GM19395 (cell line): Measurements from ENCODE around the gene DQX1.
"Not testable (repeated sequence)": the region's sequence is repeated elsewhere in the genome, so short reads cannot be mapped to it uniquely, and the experiment has no call there.

Experiments used
- ATAC-seq: cut with Tn5 transposase; IDR thresholded peaks from one replicate; pipeline ENCODE4 v1.9.1; 2021; ENCODE audit warnings: mild to moderate bottlenecking, moderate library complexity; ENCODE audit not compliant: unreplicated experiment

DQX1 gene

DNA sequence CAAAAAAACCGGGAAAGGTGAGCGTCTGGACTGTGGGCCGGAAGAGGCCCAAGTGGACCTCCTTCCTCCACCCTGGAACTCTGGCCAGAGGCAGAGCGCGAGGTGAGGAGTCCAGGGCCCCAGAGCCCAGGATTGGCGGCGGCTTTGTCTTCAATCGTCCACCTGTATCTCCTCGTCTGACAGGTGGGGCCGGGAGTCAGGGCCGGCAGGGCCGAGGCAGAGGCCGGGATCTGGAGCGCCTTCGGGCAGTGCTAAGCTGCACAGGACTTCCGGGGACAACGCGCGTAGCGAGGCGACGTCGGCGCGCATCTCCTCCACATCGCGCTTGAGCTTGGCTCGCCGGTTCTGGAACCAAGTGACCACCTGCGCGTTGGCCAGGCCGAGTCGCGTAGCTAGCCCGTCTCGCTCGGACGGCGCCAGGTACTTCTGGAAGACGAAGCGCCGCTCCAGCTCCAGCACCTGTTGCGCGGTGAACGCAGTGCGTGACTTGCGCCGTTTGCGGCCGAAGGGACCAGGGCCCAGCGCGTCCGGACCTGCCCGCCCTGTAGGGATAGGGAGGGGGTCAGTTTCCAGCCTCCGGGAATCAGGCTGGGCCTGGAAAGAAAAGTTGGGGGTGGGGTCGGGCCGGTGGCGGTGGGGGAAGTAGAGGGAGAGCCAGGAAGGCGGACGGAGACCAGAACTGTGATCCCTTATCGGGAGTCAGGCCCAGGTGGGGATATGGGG is 28.1 kb downstream of the DQX1 start:
- no peak for ATAC-seq

DNA sequence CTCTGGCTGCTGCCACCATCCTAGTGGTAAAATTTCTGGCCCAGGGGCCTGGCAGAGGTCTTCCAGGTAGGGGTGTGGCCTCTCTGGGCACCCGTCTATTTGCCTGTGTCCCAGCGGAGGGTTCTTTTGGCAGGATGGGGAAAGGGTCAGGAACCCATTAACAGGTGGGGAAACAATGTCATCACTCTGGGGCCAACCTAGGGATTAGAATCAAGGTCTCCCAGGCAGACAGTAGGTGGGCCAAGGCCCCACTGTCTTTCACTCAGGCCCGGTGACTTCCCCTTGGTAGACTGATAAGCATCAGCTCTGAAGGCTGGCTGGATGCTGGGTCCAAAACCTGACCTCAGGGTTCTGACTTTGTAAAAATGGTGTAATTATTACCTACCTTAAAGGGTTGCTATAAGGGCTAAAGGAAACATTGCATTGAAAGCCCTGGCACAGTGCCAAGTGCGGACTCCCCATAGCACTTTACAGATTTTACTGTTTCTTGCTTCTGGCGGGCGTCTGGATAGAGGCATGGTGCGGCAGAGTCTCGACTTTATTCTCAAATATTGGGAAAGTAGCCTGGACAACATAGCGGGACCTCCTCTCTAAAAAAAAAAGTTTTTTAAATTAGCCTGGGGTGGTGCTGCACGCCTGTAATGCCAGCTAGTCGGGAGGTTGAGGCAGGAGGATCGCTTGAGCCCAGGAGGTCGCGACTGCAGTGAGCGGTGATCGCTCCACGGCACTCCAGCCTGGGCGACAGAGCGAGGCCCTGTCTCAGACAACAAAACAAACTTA is 28.8 kb downstream of the DQX1 start:
- ATAC-seq = no peak

GRCh38 chr2:74495440-74495839 is 30.6 kb downstream of the DQX1 start:
- ATAC-seq = no peak

- ATAC-seq = no peak
Observed at GRCh38 chr2:74493546-74493945, 32.5 kb downstream of the DQX1 start.

DNA sequence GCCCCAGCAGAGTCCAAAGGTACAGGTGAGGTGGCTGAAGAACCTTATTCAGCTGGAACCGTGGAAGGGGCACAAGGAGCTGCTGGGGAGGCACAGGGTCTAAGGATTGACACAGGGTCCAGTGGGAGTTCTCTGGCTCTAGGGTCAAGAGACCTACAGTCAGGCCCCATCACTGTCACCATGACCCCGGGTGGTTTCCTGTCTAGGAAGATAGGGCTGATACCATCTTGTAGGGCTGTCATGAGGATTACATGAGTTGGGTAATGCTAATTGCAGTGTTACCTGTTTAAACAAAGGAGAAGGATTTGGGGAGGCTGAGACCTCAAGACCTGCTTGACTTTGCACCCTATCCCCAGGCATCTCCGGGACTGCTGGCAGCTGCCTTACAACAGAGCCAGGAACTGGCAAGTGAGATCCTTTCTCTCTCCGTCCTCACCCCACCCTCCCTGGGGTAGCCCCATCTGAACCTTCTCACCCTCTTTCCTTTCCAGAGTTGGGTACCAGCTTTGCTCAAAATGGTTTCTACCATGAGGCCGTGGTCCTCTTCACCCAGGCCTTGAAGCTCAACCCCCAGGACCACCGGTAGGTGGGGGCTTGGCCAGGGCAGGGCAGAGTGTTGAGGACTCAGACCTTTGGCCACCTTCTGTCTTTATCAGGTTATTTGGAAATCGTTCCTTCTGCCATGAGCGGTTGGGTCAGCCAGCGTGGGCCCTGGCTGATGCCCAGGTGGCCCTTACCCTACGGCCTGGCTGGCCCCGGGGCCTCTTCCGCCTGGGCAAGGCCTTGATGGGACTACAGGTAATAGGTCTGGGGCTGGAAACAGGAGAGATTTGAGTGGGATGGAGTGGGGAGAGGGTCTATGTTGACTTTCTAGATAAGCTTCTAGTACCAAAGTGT is 34.1 kb downstream of the DQX1 start:
- no peak for ATAC-seq

DNA sequence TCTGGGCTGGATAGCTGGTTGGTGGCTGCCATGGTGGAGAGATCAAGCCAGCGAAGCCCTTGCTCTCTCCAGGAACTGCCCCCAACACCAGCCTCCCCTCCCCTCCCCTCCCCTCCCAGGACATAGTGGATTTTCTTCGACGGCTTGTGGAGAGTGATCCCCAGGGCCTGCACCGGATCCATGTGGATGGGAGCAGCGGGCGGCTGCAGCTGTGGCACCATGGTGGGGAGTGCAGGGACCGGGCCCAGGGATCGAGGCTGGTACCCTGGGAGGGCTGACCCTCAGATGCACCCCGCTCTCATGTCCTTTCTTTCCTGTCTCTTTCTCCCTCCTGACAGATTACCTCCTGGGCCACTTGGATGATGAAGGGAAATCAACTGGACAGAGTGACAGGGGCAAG is 36.1 kb downstream of the DQX1 start:
- no peak for ATAC-seq

GRCh38 chr2:74488643-74489481 is 37.2 kb downstream of the DQX1 start:
- no peak for ATAC-seq

GRCh38 chr2:74486141-74486540 is 39.9 kb downstream of the DQX1 start:
- ATAC-seq = no peak

GRCh38 chr2:74483675-74484164 is 42.3 kb downstream of the DQX1 start:
- not testable (repeated sequence) for ATAC-seq

DNA sequence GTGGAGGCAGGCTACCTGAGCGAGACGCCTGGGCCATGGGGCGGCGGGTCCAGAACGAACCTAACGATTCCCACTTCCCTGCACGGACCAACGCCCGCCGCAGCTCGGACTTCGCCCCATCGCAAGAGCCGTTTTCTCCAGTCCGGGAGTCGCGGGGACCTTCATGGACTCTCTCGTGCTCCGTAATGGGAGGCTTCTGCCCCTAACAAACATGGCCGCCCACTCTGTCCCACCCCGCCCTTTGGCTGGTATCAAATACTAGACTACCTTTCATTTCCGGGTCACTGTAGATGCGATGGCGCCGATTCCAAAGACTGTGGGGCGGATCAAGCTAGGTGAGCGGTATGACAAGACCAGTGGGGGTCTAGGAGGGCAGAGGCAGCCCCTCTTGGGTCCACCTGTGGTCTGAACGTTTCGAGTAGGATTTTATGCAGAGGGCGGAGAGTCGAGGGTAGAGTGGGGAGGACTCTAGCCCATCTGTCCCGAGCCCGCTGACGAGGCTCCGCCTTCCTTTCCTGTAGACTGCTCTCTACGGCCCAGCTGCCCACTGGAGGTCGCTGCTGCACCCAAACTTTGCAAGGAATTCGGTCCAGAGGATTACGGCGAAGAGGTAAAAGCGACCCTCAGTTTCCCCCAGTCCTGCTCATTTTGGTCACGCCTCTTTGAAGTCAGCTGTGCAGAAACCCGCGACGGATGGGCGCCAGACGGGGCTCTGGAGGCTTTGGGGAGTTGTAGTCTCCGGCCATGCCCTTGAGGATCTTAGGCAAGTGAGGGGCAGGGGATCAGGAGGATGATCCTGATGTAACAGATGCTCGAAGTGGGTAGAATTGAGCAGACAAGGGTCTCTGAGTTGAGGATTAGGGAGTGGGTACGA is 43.0 kb downstream of the DQX1 start, which contains the start of the genes CCDC142 and TTC31:
TSS of gene CCDC142 (minus strand) at position 198 of the 874 bp plus-strand sequence. CDS start at position 37, 161 bp downstream.
TSS of gene TTC31 (plus strand) at position 281 of the 874 bp plus-strand sequence. CDS start at position 296, 15 bp downstream.
- ATAC-seq = peak; percentile 94

DNA sequence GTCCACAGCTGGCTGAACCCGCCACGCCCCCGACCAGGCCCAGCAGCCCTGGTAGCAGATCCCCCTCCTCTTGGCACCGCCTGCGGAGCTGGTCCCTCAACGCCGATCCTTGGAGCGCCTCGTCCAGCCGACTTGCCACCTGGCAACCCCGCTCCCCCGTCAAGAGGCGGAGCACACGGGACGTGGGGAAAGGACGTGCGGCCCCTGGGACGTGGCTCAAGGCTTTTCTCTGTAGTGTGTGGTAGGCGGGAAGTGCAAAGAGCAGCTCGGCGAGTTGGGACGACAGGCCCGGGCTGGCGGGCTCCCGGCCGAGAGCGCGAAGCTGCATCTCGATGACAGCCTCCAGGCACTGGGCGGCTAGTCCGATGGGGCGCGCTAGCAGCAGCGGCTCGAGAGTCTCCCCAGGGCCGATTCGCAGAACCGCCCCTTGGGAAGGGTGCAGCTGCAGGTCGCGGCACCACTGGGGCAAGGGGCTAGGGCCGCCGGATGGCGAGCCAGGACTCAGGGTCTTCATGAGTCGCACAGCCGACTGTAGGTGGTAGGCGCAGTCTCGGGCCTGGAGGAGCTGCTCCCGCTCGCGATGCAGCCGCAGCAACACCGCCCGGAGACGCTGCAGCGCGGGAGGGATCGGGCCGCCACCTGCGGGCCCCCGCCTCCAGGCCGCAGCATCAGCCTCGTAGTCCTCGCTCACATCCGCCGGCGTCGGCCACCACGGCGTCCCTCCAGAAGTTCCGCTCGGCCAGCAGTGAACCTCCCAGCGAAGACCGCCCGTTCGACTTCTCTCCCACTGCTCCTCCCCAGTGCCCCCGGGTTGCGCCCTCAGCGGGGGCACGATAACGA is 43.9 kb downstream of the DQX1 start:
- ATAC-seq = peak; percentile 46

DNA sequence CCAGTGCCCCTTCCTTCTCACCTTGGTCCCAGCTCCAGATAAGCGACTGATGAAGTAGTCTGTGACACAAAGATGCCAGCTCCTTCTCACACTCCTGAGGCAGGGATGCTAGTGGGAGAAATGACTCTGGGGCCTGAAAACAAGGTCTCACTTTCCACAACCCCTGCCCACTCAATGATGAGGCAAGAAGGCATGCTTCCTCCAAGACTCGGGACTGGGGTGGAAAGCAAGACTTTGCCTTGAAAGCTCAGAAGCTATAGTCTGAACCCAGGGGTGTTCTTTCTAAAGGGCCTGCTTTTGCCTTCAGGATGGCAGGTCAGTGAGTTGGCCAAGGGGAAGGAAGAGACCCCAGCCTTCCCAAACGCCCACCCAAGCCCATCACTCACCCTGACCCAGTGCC is 44.6 kb downstream of the DQX1 start:
- ATAC-seq = no peak

GRCh38 chr2:74474899-74475298 is 51.1 kb downstream of the DQX1 start:
- ATAC-seq = no peak

DNA sequence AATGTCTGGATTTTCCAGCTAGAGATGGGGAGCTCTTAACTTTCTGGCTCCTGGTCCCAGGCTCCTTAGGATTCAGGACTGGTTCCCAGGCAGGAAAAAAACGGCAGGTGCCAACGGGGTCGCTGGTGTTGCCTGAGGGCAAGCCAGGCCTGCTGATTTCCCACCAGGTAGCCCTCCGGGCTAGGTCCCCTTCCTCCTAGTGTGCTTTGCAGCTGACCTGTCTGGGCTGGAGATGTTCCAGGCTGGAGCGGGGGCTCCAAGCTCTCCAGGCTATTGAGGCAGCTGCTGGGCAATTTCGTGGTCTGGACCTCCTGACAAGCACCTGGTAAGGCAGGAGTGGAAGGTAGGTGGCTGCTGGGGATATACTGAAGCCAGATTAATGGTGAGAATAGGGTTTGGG is 51.5 kb downstream of the DQX1 start:
- ATAC-seq = no peak

GRCh38 chr2:74472945-74473258 is 53.1 kb downstream of the DQX1 start:
- no peak for ATAC-seq

DNA sequence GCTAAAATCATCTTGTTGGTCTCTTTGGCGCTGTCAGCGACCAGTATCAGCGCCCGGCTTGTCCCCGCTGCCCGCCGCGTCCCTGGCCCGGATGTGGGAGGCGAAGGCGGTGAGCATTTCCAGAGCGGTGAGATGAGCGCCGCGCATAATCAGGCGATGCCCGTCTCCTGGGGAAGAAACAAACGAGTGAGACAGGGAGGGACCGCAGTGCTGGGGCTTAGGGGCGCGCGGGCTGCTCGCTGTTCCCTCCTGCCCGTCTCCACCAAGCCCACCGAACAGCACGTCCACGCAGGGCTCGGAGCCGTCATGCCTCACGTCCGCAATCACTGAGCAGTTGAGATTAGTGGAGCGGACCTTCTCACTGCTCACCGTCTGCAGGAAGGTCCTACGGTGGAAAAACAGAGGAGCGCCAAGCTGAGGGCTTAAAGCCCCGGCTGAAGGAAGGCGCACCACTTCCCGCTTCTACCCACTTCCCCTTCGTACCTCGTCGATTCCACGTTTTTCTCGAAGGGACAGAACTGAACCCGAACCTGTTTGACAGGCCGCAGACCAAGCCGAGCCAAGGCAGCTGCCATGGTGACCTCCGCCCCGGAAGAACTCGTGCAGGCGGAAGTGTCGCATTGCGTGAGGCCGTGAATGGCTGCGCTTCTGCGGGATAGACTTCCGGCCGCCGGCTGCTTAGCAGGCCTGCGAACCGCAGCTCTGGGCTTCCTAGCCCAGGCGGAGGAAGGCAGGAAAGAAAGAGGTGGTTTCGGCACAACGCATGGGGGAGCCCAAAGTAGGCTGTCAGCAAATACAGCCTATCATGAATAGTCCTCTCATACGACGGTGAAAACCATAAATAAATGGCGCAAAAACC is 53.7 kb downstream of the DQX1 start, which contains the start of gene MRPL53:
TSS of gene MRPL53 (minus strand) at position 595 of the 859 bp plus-strand sequence. CDS start at position 575, 20 bp downstream.
- peak; percentile 87 for ATAC-seq

GRCh38 chr2:74471332-74472065 is 54.5 kb downstream of the DQX1 start:
- no peak for ATAC-seq
